Sigmoid colon (tissue), 7 donors: Measurements from ENCODE around the gene ITGA1. TPM values are rescaled to one million over a fixed set of nuclear protein-coding genes. Genes with fewer than 3 reads are reported as not detected.
A peak's percentile ranks its signal among the peaks of the same experiment; 100 is the strongest.

ENCODE experiments used
- DNase-seq: peaks from one replicate; pipeline ENCODE4 v3.0.0-alpha.2; 2019
- H3K27ac ChIP-seq, 4 donors: fragments of 200-600 bp; sonication (generic); one replicate each; pipeline ENCODE4 v1.5.1; 2016 to 2019; ENCODE audit warnings: mild to moderate bottlenecking in 1 of 4
- H3K27me3 ChIP-seq, 3 donors: fragments of 200-600 bp; sonication (generic); one replicate each; pipeline ENCODE4 v1.5.1; 2019; ENCODE audit warnings: mild to moderate bottlenecking in 1 of 3
- H3K36me3 ChIP-seq, 4 donors: fragments of 200-600 bp; sonication (generic); one replicate each; pipeline ENCODE4 v1.5.1; 2016 to 2019
- H3K4me1 ChIP-seq, 4 donors: fragments of 200-600 bp; sonication (generic); one replicate each; pipeline ENCODE4 v1.5.1; 2017 to 2019
- H3K4me3 ChIP-seq, 4 donors: fragments of 200-600 bp; sonication (generic); one replicate each; pipeline ENCODE4 v1.5.1; 2017 to 2019; ENCODE audit warnings: mild to moderate bottlenecking in 2 of 4, moderate library complexity in 1 of 4
- H3K9me3 ChIP-seq, 4 donors: fragments of 200-600 bp in 3 of 4; sonication (generic) in 3 of 4; one replicate each; pipeline versions ENCODE4 v1.5.1 to v1.6.1; 2013 to 2019
- CTCF ChIP-seq, 4 experiments: fragments of 450-650 bp in 3 of 4; fragments of 200-600 bp in 1 of 4; IDR thresholded peaks; one replicate each; pipeline ENCODE4 v1.5.1; 2016 to 2019; ENCODE audit warnings: antibody characterized with exemption in 4 of 4, mild to moderate bottlenecking in 3 of 4, moderate library complexity in 2 of 4
- EP300 ChIP-seq, 4 donors: sonication (generic); formaldehyde crosslinking; IDR thresholded peaks; one replicate each; pipeline ENCODE4 v1.6.1; 2017; ENCODE audit warnings: antibody characterized with exemption in 4 of 4
- POLR2A ChIP-seq, 2 donors: fragments of 450-650 bp; IDR thresholded peaks; one replicate each; pipeline ENCODE4 v1.6.1; 2016; ENCODE audit warnings: antibody characterized with exemption in 2 of 2, mild to moderate bottlenecking in 2 of 2, moderate library complexity in 2 of 2
- POLR2AphosphoS5 ChIP-seq, 4 donors: sonication (generic); formaldehyde crosslinking; IDR thresholded peaks; one replicate each; pipeline ENCODE4 v1.6.1; 2017; ENCODE audit warnings: antibody characterized with exemption in 4 of 4
- WGBS, 2 donors: extraction: QIAGEN DNeasy Blood & Tissue Kit; methylation state at CpG; one replicate each; pipeline ENCODE4 v1.1.7; 2013; 5-methylcytosine and 5-hydroxymethylcytosine counted together
- intact Hi-C: fragments of 100-400 bp; cut with DNase I; formaldehyde crosslinking; loops from one replicate; pipeline ENCODE4 v1.15.1; 2023
- polyA plus RNA-seq, 3 donors: library from polyadenylated mRNA; stranded (reverse); fragments of 200-250 nt; gene quantifications; one replicate each; pipeline ENCODE4 v1.2.3, GENCODE V29; 2013
- total RNA-seq, 4 donors: library from RNA; depleted of rRNA; stranded (reverse); fragments of >200 nt; gene quantifications; one replicate each; pipeline ENCODE4 v1.1.0, GENCODE V29; 2016
- donor health status: healthy with polysubstance abuse.
- donor health status: Bipolar disorder and iron deficiency.
- donor health status: healthy.

ITGA1 gene
- total and polyA plus RNA-seq, 7 donors, result 1.8 to 511 (median 162) TPM

- H3K4me3 ChIP-seq, result no peak overlapping the region
- H3K27ac ChIP-seq, result peak overlapping the region in 1 of 4 donors; percentile 16
- DNase-seq, result no peak
- H3K36me3 ChIP-seq, result peaks cover 0 to 4% (median 0%) of the 10 kb centered on the region in 4 donors
- TF ChIP-seq POLR2A (IDR thresholded peaks at IDR 0.05) (no peak), EP300 (IDR thresholded peaks at IDR 0.05) (no peak), CTCF (IDR thresholded peaks at IDR 0.05) (no peak), POLR2AphosphoS5 (IDR thresholded peaks at IDR 0.05) (no peak)
- WGBS, 2 donors, result 96% methylated on average over 3 of the region's 3 CpGs
- intact Hi-C loops, result no loop called here
- H3K9me3 ChIP-seq, result no peaks in the 10 kb centered on the region
- H3K4me1 ChIP-seq, result peaks cover 0 to 69% (median 56%) of the 10 kb centered on the region in 4 donors
- H3K27me3 ChIP-seq, result no peaks in the 10 kb centered on the region
Observed at GRCh38 chr5:52849544-52849943, 61.8 kb downstream of the ITGA1 start.

- TF ChIP-seq POLR2A (IDR thresholded peaks at IDR 0.05), result no peak
- Histone ChIP-seq H3K9me3 (no peaks in the 10 kb centered on the region), H3K27me3 (no peaks in the 10 kb centered on the region), H3K36me3 (peaks cover 0 to 8% (median 1%) of the 10 kb centered on the region in 4 donors), H3K27ac (peak overlapping the region; percentile 59 to 79 (median 72)), H3K4me3 (no peak overlapping the region), H3K4me1 (peaks cover 0 to 60% (median 43%) of the 10 kb centered on the region in 4 donors)
- no peak for DNase-seq
- WGBS, 2 donors, result 82 to 92% methylated on average over 2 of the region's 2 CpGs
- intact Hi-C loops, result no loop called here
Observed at GRCh38 chr5:52853650-52854049, 65.9 kb downstream of the ITGA1 start.

- Histone ChIP-seq H3K9me3 (no peaks in the 10 kb centered on the region), H3K27ac (peak overlapping the region; percentile 59 to 79 (median 72)), H3K36me3 (peaks cover 0 to 8% (median 1%) of the 10 kb centered on the region in 4 donors), H3K4me1 (peaks cover 0 to 65% (median 48%) of the 10 kb centered on the region in 4 donors), H3K27me3 (no peaks in the 10 kb centered on the region), H3K4me3 (no peak overlapping the region)
- no peak for DNase-seq
- intact Hi-C loops, result no loop called here
- TF ChIP-seq EP300 (IDR thresholded peaks at IDR 0.05), result no peak
- no peak for TF ChIP-seq POLR2AphosphoS5 (IDR thresholded peaks at IDR 0.05)
- no peak for TF ChIP-seq POLR2A (IDR thresholded peaks at IDR 0.05)
- WGBS, 2 donors, result 75 to 88% methylated on average over 2 of the region's 2 CpGs
Observed at GRCh38 chr5:52854301-52854700, 66.6 kb downstream of the ITGA1 start.

- WGBS, 2 donors, result 87 to 89% methylated on average over 2 of the region's 2 CpGs
- no peaks in the 10 kb centered on the region for H3K27me3 ChIP-seq
- no peak overlapping the region for H3K4me3 ChIP-seq
- peak overlapping the region; percentile 17 to 79 (median 67) for H3K27ac ChIP-seq
- intact Hi-C loops, result no loop called here
- peaks cover 0 to 5% (median 1%) of the 10 kb centered on the region in 4 donors for H3K36me3 ChIP-seq
- DNase-seq, result no peak
- no peak for TF ChIP-seq POLR2AphosphoS5 (IDR thresholded peaks at IDR 0.05)
- TF ChIP-seq POLR2A (IDR thresholded peaks at IDR 0.05), result no peak
- no peak for TF ChIP-seq EP300 (IDR thresholded peaks at IDR 0.05)
- no peak for TF ChIP-seq CTCF (IDR thresholded peaks at IDR 0.05)
- no peaks in the 10 kb centered on the region for H3K9me3 ChIP-seq
- peaks cover 0 to 72% (median 54%) of the 10 kb centered on the region in 4 donors for H3K4me1 ChIP-seq
Observed at GRCh38 chr5:52854949-52855348, 67.2 kb downstream of the ITGA1 start.

- peak overlapping the region; percentile 11 to 79 (median 67) for H3K27ac ChIP-seq
- H3K4me3 ChIP-seq, result no peak overlapping the region
- H3K36me3 ChIP-seq, result peaks cover 0 to 8% (median 3%) of the 10 kb centered on the region in 4 donors
- H3K4me1 ChIP-seq, result peaks cover 0 to 78% (median 49%) of the 10 kb centered on the region in 4 donors
- WGBS, 2 donors, result 91% methylated on average over 3 of the region's 3 CpGs
- no peak for DNase-seq
- no peak for TF ChIP-seq POLR2A (IDR thresholded peaks at IDR 0.05)
- TF ChIP-seq POLR2AphosphoS5 (IDR thresholded peaks at IDR 0.05), result no peak
- TF ChIP-seq CTCF (IDR thresholded peaks at IDR 0.05), result no peak
- TF ChIP-seq EP300 (IDR thresholded peaks at IDR 0.05), result no peak
- intact Hi-C loops, result no loop called here
- no peaks in the 10 kb centered on the region for H3K27me3 ChIP-seq
- H3K9me3 ChIP-seq, result no peaks in the 10 kb centered on the region
Observed at GRCh38 chr5:52856564-52856963, 68.8 kb downstream of the ITGA1 start.

- TF ChIP-seq POLR2A (IDR thresholded peaks at IDR 0.05) (no peak), POLR2AphosphoS5 (IDR thresholded peaks at IDR 0.05) (peak in 1 of 4 donors; percentile 22)
- H3K4me3 ChIP-seq, result no peak overlapping the region
- no peak for DNase-seq
- WGBS, 2 donors, result 81 to 90% methylated on average over 2 of the region's 2 CpGs
- intact Hi-C loops, result loop anchor here (5.0 kb wide), 1 partner anchor 72 kb away; the partner anchor contains the start of genes ITGA1 and PELO
- peaks cover 0 to 70% (median 42%) of the 10 kb centered on the region in 4 donors for H3K4me1 ChIP-seq
- no peaks in the 10 kb centered on the region for H3K27me3 ChIP-seq
- H3K9me3 ChIP-seq, result no peaks in the 10 kb centered on the region
- H3K36me3 ChIP-seq, result peaks cover 0 to 22% (median 4%) of the 10 kb centered on the region in 4 donors
- H3K27ac ChIP-seq, result peak overlapping the region; percentile 19 to 79 (median 63)
Observed at GRCh38 chr5:52859628-52860027, 71.9 kb downstream of the ITGA1 start.
